ENCODE results near the gene SCFD1. TPM values are rescaled to one million over a fixed set of nuclear protein-coding genes. Genes with fewer than 3 reads are reported as not detected.

SCFD1 gene
- total RNA-seq, 1 experiment from 2014 or later = 61.9 TPM

DNA sequence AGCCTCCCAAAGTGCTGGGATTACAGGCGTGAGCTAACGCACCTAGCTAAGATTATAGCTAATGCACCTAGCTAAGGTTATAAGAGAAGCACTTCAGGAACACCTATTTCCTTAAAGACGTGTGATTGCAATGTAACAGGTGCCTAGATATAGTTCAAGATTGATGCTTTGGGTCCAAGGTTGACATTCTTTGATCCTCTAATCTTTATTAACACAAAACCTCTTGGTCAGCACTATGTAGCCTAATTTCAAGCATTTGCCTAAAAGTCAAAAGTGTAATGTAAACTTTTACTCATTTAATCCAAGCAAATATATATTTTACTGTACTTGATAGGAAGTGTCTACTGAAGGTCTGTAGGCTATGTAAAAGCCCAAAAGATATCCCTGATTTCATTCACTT, 36.5 kb downstream of the SCFD1 start:
- no TSS peak for BruUV-seq (replicated peaks)
- Histone ChIP-seq H3K27me3 (replicated peaks; ENCODE audit: insufficient read depth, low read depth, low read length, poor library complexity) (no peaks in the 10 kb centered on the region), H3K4me1 (ENCODE audit: insufficient read depth, low read length, poor library complexity, severe bottlenecking) (no peaks in the 10 kb centered on the region), H3K27ac (ENCODE audit: low read depth, low read length, poor library complexity, severe bottlenecking) (no peak overlapping the region), H3K36me3 (ENCODE audit: insufficient read depth, low read length, poor library complexity, severe bottlenecking) (peaks cover 25% of the 10 kb centered on the region), H3K9me3 (ENCODE audit: low read depth, low read length, poor library complexity, severe bottlenecking) (no peaks in the 10 kb centered on the region), H3K4me3 (ENCODE audit: low read depth, low read length, poor library complexity, severe bottlenecking) (no peak overlapping the region)
- ChIA-PET CTCF (no interaction called here), POLR2A (ENCODE audit: low non-redundant PET) (no interaction called here)
- intact Hi-C loops (cut with micrococcal nuclease; ENCODE audit: unreplicated experiment) = loop anchor here (5.0 to 10.0 kb wide), 3 partner anchors 426 to 1904 kb away; no protein-coding TSS in a partner anchor
- TF ChIP-seq CTCF (conservative IDR thresholded peaks at IDR 0.05; ENCODE audit: low read depth, low read length) = no peak
- no peak for TF ChIP-seq EZH2 (IDR thresholded peaks at IDR 0.05; ENCODE audit: borderline replicate concordance, low read depth, low read length, poor library complexity, severe bottlenecking)
- no peak for DNase-seq (ENCODE audit: low spot score)

DNA sequence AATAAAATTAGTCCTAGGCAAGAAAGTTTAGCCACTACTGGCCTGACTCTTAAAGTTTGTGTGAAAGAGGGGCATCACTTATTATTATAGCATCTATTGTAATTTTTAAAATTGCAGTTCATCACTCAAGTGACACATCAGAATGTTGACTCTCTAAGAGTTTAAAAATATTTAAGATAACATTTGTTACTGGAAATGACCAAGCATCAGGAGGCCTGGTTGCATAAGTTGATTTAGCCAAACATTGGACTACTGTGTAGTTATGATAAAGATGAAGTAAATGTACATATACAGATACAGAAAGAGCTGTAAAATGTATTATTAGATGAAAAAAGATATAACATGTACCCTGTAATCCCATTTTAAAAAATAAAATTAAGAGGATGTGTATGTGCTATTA, 47.5 kb downstream of the SCFD1 start:
- BruUV-seq (replicated peaks) = no TSS peak
- Histone ChIP-seq H3K36me3 (ENCODE audit: insufficient read depth, low read length, poor library complexity, severe bottlenecking) (peaks cover 14% of the 10 kb centered on the region), H3K27ac (ENCODE audit: low read depth, low read length, poor library complexity, severe bottlenecking) (no peak overlapping the region), H3K9me3 (ENCODE audit: low read depth, low read length, poor library complexity, severe bottlenecking) (no peaks in the 10 kb centered on the region), H3K27me3 (replicated peaks; ENCODE audit: insufficient read depth, low read depth, low read length, poor library complexity) (no peaks in the 10 kb centered on the region), H3K4me1 (ENCODE audit: insufficient read depth, low read length, poor library complexity, severe bottlenecking) (no peaks in the 10 kb centered on the region), H3K4me3 (ENCODE audit: low read depth, low read length, poor library complexity, severe bottlenecking) (no peak overlapping the region)
- ChIA-PET POLR2A (ENCODE audit: low non-redundant PET) (no interaction called here), CTCF (no interaction called here)
- TF ChIP-seq CTCF (conservative IDR thresholded peaks at IDR 0.05; ENCODE audit: low read depth, low read length) (no peak), EZH2 (IDR thresholded peaks at IDR 0.05; ENCODE audit: borderline replicate concordance, low read depth, low read length, poor library complexity, severe bottlenecking) (no peak)
- intact Hi-C loops (cut with micrococcal nuclease; ENCODE audit: unreplicated experiment) = no loop called here
- DNase-seq (ENCODE audit: low spot score) = no peak

DNA sequence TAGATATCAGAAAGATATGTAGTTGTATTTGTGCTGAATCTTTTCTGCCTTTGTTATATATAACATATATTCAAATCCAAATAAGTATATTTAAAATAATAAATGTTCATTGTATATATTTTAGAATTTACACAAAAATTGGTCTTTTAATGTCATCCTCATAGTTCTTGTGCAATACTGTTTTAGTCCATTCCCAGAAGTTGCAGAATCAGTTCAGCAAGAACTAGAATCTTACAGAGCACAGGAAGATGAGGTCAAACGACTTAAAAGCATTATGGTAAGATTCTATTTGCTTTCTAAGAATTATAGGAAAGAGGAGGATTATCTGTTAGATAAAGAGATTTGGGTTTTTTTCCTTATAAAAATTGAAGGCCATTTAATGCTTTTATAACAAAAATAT, 51.0 kb downstream of the SCFD1 start:
- ChIA-PET POLR2A (ENCODE audit: low non-redundant PET) (no interaction called here), CTCF (no interaction called here)

More for the DNA sequence above, 51.0 kb downstream of the SCFD1 start:
- DNase-seq (ENCODE audit: low spot score) = no peak
- TF ChIP-seq CTCF (conservative IDR thresholded peaks at IDR 0.05; ENCODE audit: low read depth, low read length) = no peak
- TF ChIP-seq EZH2 (IDR thresholded peaks at IDR 0.05; ENCODE audit: borderline replicate concordance, low read depth, low read length, poor library complexity, severe bottlenecking) = no peak
- H3K27ac ChIP-seq (ENCODE audit: low read depth, low read length, poor library complexity, severe bottlenecking) = no peak overlapping the region
- BruUV-seq (replicated peaks) = no TSS peak
- H3K4me1 ChIP-seq (ENCODE audit: insufficient read depth, low read length, poor library complexity, severe bottlenecking) = no peaks in the 10 kb centered on the region
- H3K9me3 ChIP-seq (ENCODE audit: low read depth, low read length, poor library complexity, severe bottlenecking) = no peaks in the 10 kb centered on the region
- intact Hi-C loops (cut with micrococcal nuclease; ENCODE audit: unreplicated experiment) = no loop called here
- no peak overlapping the region for H3K4me3 ChIP-seq (ENCODE audit: low read depth, low read length, poor library complexity, severe bottlenecking)
- no peaks in the 10 kb centered on the region for H3K27me3 ChIP-seq (replicated peaks; ENCODE audit: insufficient read depth, low read depth, low read length, poor library complexity)
- H3K36me3 ChIP-seq (ENCODE audit: insufficient read depth, low read length, poor library complexity, severe bottlenecking) = peaks cover 29% of the 10 kb centered on the region
